ENCODE results near the gene ZNF354C.

Gene ZNF354C

GRCh38 chr5:179121667-179122111, 61.5 kb downstream of the ZNF354C start:
- no peaks in the 10 kb centered on the region for H3K27me3 ChIP-seq (ENCODE audit: low read depth, low read length)
- H3K9me3 ChIP-seq (ENCODE audit: insufficient read depth, low read length), result no peaks in the 10 kb centered on the region
- no peak overlapping the region for H2AFZ ChIP-seq (ENCODE audit: low read depth, low read length)
- no peaks in the 10 kb centered on the region for H3K4me1 ChIP-seq (ENCODE audit: low read length)
- H3K79me2 ChIP-seq (ENCODE audit: low read length), result no peaks in the 10 kb centered on the region
- no peak overlapping the region for H3K4me3 ChIP-seq (ENCODE audit: low read length)
- H3K4me2 ChIP-seq (ENCODE audit: low read length), result no peak overlapping the region
- no peaks in the 10 kb centered on the region for H3K36me3 ChIP-seq (replicated peaks; ENCODE audit: low read depth, low read length)
- no peak for TF ChIP-seq CTCF (IDR thresholded peaks at IDR 0.05; ENCODE audit: low read depth, low read length)
- no peak for TF ChIP-seq EZH2phosphoT487 (IDR thresholded peaks at IDR 0.05; ENCODE audit: low read depth)
- H3K9ac ChIP-seq (ENCODE audit: low read length), result no peak overlapping the region
- H3K27ac ChIP-seq (ENCODE audit: low read length), result no peak overlapping the region
- H4K20me1 ChIP-seq (ENCODE audit: insufficient read depth, low read length), result no peaks in the 10 kb centered on the region

GRCh38 chr5:179122411-179123108, 62.4 kb downstream of the ZNF354C start:
- no peaks in the 10 kb centered on the region for H3K9me3 ChIP-seq (ENCODE audit: insufficient read depth, low read length)
- no peaks in the 10 kb centered on the region for H3K79me2 ChIP-seq (ENCODE audit: low read length)

GRCh38 chr5:179123109-179123426, 62.9 kb downstream of the ZNF354C start:
- Histone ChIP-seq H2AFZ (ENCODE audit: low read depth, low read length) (no peak overlapping the region), H3K27me3 (ENCODE audit: low read depth, low read length) (no peaks in the 10 kb centered on the region), H4K20me1 (ENCODE audit: insufficient read depth, low read length) (no peaks in the 10 kb centered on the region), H3K9me3 (ENCODE audit: insufficient read depth, low read length) (no peaks in the 10 kb centered on the region), H3K4me2 (ENCODE audit: low read length) (no peak overlapping the region), H3K27ac (ENCODE audit: low read length) (no peak overlapping the region), H3K79me2 (ENCODE audit: low read length) (no peaks in the 10 kb centered on the region), H3K9ac (ENCODE audit: low read length) (no peak overlapping the region), H3K4me3 (ENCODE audit: low read length) (no peak overlapping the region), H3K4me1 (ENCODE audit: low read length) (no peaks in the 10 kb centered on the region), H3K36me3 (replicated peaks; ENCODE audit: low read depth, low read length) (no peaks in the 10 kb centered on the region)
- TF ChIP-seq EZH2phosphoT487 (IDR thresholded peaks at IDR 0.05; ENCODE audit: low read depth), result no peak
- no peak for TF ChIP-seq CTCF (IDR thresholded peaks at IDR 0.05; ENCODE audit: low read depth, low read length)

More at GRCh38 chr5:179122411-179123108, 62.4 kb downstream of the ZNF354C start:
- no peak overlapping the region for H3K4me3 ChIP-seq (ENCODE audit: low read length)
- no peaks in the 10 kb centered on the region for H3K36me3 ChIP-seq (replicated peaks; ENCODE audit: low read depth, low read length)
- H3K27me3 ChIP-seq (ENCODE audit: low read depth, low read length), result no peaks in the 10 kb centered on the region
- no peak overlapping the region for H3K9ac ChIP-seq (ENCODE audit: low read length)
- H2AFZ ChIP-seq (ENCODE audit: low read depth, low read length), result no peak overlapping the region
- no peak overlapping the region for H3K4me2 ChIP-seq (ENCODE audit: low read length)
- H3K4me1 ChIP-seq (ENCODE audit: low read length), result no peaks in the 10 kb centered on the region
- H3K27ac ChIP-seq (ENCODE audit: low read length), result no peak overlapping the region
- TF ChIP-seq CTCF (IDR thresholded peaks at IDR 0.05; ENCODE audit: low read depth, low read length) (no peak), EZH2phosphoT487 (IDR thresholded peaks at IDR 0.05; ENCODE audit: low read depth) (no peak)
- H4K20me1 ChIP-seq (ENCODE audit: insufficient read depth, low read length), result no peaks in the 10 kb centered on the region

GRCh38 chr5:179123491-179124272, 63.5 kb downstream of the ZNF354C start:
- no peaks in the 10 kb centered on the region for H3K27me3 ChIP-seq (ENCODE audit: low read depth, low read length)
- no peak for TF ChIP-seq CTCF (IDR thresholded peaks at IDR 0.05; ENCODE audit: low read depth, low read length)
- TF ChIP-seq EZH2phosphoT487 (IDR thresholded peaks at IDR 0.05; ENCODE audit: low read depth), result no peak
- H3K4me3 ChIP-seq (ENCODE audit: low read length), result no peak overlapping the region
- no peak overlapping the region for H3K27ac ChIP-seq (ENCODE audit: low read length)
- H4K20me1 ChIP-seq (ENCODE audit: insufficient read depth, low read length), result no peaks in the 10 kb centered on the region
- H2AFZ ChIP-seq (ENCODE audit: low read depth, low read length), result no peak overlapping the region
- H3K9me3 ChIP-seq (ENCODE audit: insufficient read depth, low read length), result no peaks in the 10 kb centered on the region
- H3K4me1 ChIP-seq (ENCODE audit: low read length), result no peaks in the 10 kb centered on the region
- H3K79me2 ChIP-seq (ENCODE audit: low read length), result no peaks in the 10 kb centered on the region
- H3K9ac ChIP-seq (ENCODE audit: low read length), result no peak overlapping the region
- no peak overlapping the region for H3K4me2 ChIP-seq (ENCODE audit: low read length)
- no peaks in the 10 kb centered on the region for H3K36me3 ChIP-seq (replicated peaks; ENCODE audit: low read depth, low read length)

All from OCI-LY3 (cell line).